ENCODE measurements around the gene MDM1. TPM values are rescaled to one million over a fixed set of nuclear protein-coding genes. Genes with fewer than 3 reads are reported as not detected.

MDM1 gene
- total RNA-seq, 1 experiment from 2014 or later: 10.1 TPM

Other genes with a start within 250 kb of the MDM1 start
- gene IFNG, start 172.6 kb downstream of the MDM1 start, total RNA-seq (2014; rRNA removed; shearing (Covaris generic)): not detected in 2 replicates
- gene IL26, start 106.6 kb downstream of the MDM1 start, total RNA-seq (2014; rRNA removed; shearing (Covaris generic)): not detected in 2 replicates
- gene IL22, start 78.8 kb downstream of the MDM1 start, total RNA-seq (2014; rRNA removed; shearing (Covaris generic)): not detected in 2 replicates

Measured in M059J (cell line).